ENCODE measurements around the gene IST1.

Gene IST1

DNA sequence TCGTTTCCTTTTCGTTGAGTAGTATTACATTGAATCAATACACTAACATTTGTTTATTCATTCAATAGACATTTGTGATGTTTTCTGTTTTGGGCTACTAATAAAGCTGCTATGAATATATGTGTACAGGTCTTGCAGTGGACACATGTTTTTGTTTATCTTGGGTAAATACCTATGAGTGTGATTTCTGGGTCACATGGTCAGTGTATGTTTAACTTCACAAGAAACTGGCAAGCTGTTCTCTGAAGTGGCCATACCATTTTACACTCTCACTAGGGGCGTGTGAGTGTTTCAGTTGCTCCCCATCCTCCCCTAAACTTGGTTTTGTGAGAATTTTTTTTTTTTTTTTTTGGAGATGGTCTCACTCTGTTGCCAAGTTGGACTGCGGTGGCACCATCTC lies 69.9 kb downstream of the IST1 start:
- H3K27ac ChIP-seq: no peak overlapping the region
- TF ChIP-seq ZFX (IDR thresholded peaks at IDR 0.05; ENCODE audit: borderline replicate concordance): no peak
- TF ChIP-seq, protein P1, sequence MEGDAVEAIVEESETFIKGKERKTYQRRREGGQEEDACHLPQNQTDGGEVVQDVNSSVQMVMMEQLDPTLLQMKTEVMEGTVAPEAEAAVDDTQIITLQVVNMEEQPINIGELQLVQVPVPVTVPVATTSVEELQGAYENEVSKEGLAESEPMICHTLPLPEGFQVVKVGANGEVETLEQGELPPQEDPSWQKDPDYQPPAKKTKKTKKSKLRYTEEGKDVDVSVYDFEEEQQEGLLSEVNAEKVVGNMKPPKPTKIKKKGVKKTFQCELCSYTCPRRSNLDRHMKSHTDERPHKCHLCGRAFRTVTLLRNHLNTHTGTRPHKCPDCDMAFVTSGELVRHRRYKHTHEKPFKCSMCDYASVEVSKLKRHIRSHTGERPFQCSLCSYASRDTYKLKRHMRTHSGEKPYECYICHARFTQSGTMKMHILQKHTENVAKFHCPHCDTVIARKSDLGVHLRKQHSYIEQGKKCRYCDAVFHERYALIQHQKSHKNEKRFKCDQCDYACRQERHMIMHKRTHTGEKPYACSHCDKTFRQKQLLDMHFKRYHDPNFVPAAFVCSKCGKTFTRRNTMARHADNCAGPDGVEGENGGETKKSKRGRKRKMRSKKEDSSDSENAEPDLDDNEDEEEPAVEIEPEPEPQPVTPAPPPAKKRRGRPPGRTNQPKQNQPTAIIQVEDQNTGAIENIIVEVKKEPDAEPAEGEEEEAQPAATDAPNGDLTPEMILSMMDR (IDR thresholded peaks at IDR 0.05): no peak

DNA sequence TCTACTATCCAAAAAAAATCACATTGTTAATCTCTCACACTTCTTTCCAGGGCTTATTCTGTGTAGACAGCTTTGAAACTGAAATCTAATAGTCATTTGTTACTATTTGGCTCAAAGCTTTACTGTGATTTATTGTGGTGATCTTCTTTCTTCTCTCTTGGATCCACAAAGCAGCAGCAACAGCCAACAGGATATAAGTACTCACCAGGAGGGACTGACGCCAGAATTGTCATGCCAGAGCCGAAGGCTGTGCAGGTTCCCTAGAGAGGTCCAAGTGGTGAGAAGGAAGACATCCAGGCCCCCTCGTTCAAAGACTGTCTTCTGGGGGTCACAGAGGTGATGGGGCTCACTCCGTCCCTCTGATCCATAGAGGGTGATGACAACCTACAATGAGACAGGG lies 71.6 kb downstream of the IST1 start:
- no peak overlapping the region for H3K27ac ChIP-seq
- TF ChIP-seq, protein P1 (IDR thresholded peaks at IDR 0.05): no peak
- no peak for TF ChIP-seq ZFX (IDR thresholded peaks at IDR 0.05; ENCODE audit: borderline replicate concordance)

DNA sequence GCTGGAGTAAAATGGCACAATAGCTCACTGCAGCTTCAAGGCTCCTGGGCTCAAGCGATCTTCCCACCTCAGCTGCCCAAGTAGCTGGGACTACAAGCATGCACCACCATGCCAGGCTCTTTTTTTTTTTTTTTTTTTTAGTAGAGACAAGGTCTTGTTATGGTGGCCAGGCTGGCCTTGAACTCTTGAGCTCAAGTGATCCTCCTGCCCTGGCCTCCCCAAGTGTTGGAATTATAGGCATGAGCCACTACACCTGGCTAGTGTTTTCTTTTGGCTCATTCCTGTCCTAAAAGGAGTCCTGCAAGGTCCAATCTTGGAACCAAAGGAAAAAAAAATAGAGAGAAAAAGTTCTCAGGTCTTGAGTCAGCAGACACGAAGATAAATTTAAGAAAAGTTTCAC lies 74.0 kb downstream of the IST1 start:
- TF ChIP-seq, protein P1 (IDR thresholded peaks at IDR 0.05): no peak
- no peak for TF ChIP-seq ZFX (IDR thresholded peaks at IDR 0.05; ENCODE audit: borderline replicate concordance)

DNA sequence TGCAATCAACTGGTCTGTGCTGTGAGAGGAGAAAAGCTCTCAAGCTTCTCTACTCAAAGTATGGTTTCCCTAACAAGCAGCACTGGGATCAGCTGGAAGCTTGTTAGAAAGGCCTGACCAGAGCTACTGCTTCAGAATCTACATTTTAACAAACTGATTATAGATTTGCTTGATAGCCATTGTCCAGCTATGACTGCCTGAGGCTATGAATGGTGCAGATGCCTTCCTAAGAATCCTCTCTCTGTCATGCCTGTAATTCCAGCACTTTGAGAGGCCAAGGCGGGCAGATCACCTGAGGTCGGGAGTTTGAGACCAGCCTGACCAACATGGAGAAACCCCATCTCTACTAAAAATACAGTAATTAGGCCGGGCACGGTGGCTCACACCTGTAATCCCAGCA lies 76.2 kb downstream of the IST1 start:
- H3K27ac ChIP-seq: no peak overlapping the region
- TF ChIP-seq ZFX (IDR thresholded peaks at IDR 0.05; ENCODE audit: borderline replicate concordance): no peak

More for the DNA sequence above, 74.0 kb downstream of the IST1 start:
- no peak overlapping the region for H3K27ac ChIP-seq

DNA sequence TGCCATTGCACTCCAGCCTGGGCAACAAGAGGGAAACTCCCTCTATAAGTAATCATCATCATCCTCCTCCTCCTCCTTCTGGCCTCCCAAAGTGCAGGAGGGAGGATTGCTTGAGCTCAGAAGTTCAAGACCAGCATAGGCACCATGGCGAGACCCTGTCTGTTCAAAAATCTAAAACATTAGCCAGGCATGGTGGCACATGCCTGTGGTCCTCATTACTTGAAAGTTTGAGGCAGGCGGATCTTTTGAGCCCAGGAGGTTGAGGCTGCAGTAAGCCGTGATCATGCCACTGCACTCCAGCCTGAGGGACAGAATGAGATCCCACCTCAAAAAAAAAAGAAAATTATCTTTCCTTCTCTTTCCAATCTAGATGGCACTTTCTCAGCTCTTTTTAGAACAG lies 77.0 kb downstream of the IST1 start:
- H3K27ac ChIP-seq: no peak overlapping the region
- no peak for TF ChIP-seq ZFX (IDR thresholded peaks at IDR 0.05; ENCODE audit: borderline replicate concordance)
- TF ChIP-seq, protein P1 (IDR thresholded peaks at IDR 0.05): no peak

DNA sequence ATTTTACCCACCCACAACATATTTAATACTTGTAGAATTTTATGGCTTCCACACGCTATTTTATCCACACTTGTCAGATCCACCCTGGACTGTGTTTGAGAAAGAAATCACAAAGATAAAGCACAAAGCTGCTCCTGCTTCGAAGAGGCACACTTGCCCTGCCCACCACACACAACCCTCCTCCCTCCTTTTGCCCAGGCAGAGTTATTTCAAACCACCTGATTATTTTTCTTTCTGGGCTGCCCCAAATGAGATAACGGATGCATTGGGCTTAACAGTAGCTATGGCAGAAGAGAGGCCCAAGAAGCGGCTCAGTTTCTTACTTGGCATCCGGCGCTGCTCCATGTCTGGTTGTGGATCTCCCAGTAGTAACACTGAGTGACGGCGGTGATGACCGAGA lies 77.7 kb downstream of the IST1 start:
- H3K27ac ChIP-seq: no peak overlapping the region
- TF ChIP-seq, protein P1 (IDR thresholded peaks at IDR 0.05): no peak

DNA sequence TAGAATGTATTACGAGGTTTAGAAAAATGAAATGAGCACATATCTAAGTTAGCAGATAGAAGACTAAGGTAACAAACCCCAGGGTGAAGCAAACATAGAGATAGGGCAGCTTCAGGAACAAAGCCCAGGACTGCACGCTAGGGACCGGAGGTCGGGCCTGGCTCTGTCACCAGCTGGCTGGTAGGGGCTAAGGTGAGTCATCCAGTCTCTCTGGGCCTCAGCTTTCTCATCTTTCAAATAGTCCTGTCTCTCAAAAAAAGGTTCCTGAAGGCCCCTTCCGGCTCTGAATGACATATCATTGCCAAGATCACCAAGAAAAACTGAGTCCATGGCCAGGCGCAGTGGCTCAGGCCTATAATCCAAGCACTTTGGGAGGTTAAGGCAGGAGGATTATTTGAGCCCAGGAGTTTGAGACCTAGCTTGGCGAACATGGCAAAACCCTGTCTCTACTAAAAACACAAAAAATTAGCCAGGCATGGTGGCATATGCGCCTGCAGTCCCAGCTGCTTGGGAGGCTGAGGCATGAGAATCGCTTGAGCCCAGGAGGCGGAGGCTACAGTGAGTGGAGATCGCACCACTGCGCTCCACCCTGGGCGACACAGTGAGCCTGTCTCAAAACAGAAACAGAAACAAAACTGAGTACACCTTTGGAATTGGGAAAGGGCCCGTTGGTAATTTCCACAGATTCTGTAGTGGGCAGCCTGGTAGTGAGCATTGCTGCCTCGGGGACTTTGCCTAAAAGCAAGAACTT lies 78.9 kb downstream of the IST1 start:
- no peak overlapping the region for H3K27ac ChIP-seq
- TF ChIP-seq, protein P1 (IDR thresholded peaks at IDR 0.05): no peak
- TF ChIP-seq ZFX (IDR thresholded peaks at IDR 0.05; ENCODE audit: borderline replicate concordance): no peak

All from 22Rv1 (cell line).